Testis (tissue), 2 donors: Measurements from ENCODE around the gene ARHGAP31.

Experiments used
- POLR2A ChIP-seq: fragments of 450-650 bp; IDR thresholded peaks from one replicate; pipeline ENCODE4 v1.6.1; 2017; ENCODE audit warnings: antibody characterized with exemption, mild to moderate bottlenecking, moderate library complexity
- TF ChIP-seq, protein P1 (sequence below), 3 experiments: fragments of 450-650 bp in 2 of 3; fragments of 200-600 bp in 1 of 3; sonication (generic) in 1 of 3; IDR thresholded peaks; one replicate each; pipeline ENCODE4 v1.5.1; 2016 to 2019; ENCODE audit warnings: antibody characterized with exemption in 3 of 3, mild to moderate bottlenecking in 2 of 3, moderate library complexity in 1 of 3

DNA sequence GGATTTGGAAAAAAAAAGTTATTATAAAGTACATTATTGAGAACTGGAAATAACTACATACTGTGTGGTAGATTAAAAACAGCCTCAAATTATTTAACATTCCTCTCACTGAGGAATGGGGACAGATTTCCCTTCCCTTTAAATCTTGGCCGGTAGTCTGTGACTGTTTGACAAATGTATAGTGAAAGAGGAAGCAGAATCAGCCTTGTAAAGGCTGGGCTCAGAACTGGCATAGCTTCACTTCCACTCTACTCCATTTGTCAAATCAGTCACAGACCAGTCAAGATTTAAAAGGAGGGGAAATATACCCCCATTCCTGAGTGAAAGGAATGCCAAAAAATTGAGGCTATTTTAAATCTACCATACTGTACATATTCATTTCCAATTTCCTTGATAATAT, 35.3 kb upstream of the ARHGAP31 start:
- TF ChIP-seq, protein P1, sequence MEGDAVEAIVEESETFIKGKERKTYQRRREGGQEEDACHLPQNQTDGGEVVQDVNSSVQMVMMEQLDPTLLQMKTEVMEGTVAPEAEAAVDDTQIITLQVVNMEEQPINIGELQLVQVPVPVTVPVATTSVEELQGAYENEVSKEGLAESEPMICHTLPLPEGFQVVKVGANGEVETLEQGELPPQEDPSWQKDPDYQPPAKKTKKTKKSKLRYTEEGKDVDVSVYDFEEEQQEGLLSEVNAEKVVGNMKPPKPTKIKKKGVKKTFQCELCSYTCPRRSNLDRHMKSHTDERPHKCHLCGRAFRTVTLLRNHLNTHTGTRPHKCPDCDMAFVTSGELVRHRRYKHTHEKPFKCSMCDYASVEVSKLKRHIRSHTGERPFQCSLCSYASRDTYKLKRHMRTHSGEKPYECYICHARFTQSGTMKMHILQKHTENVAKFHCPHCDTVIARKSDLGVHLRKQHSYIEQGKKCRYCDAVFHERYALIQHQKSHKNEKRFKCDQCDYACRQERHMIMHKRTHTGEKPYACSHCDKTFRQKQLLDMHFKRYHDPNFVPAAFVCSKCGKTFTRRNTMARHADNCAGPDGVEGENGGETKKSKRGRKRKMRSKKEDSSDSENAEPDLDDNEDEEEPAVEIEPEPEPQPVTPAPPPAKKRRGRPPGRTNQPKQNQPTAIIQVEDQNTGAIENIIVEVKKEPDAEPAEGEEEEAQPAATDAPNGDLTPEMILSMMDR (IDR thresholded peaks at IDR 0.05), result no peak
- TF ChIP-seq POLR2A, result no peak
